Type B pancreatic cell (in vitro differentiated cells): ENCODE results near the gene DRGX. TPM values are rescaled to one million over a fixed set of nuclear protein-coding genes. Genes with fewer than 3 reads are reported as not detected.
A peak's percentile ranks its signal among the peaks of the same experiment; 100 is the strongest.

ENCODE experiments used
- DNase-seq: peaks from one replicate; pipeline ENCODE4 v3.0.0; 2021; ENCODE audit warnings: mixed read lengths; ENCODE audit not compliant: unreplicated experiment; ENCODE audit errors: extremely low spot score
- H3K27ac Mint-ChIP-seq: 2 replicates; pipeline ENCODE4 v1.8.0; 2021; ENCODE audit warnings: mild to moderate bottlenecking, mixed read lengths
- H3K27me3 Mint-ChIP-seq: 2 replicates; pipeline ENCODE4 v1.8.0; 2021; ENCODE audit warnings: mixed read lengths
- H3K36me3 Mint-ChIP-seq: 2 replicates; pipeline ENCODE4 v1.8.0; 2021; ENCODE audit warnings: mixed read lengths
- H3K4me1 Mint-ChIP-seq: one replicate; pipeline ENCODE4 v1.8.0; 2021; ENCODE audit warnings: mixed read lengths; ENCODE audit not compliant: unreplicated experiment
- H3K4me3 Mint-ChIP-seq: 2 replicates; pipeline ENCODE4 v1.8.0; 2021; ENCODE audit warnings: mild to moderate bottlenecking, mixed read lengths
- H3K9me3 Mint-ChIP-seq: 2 replicates; pipeline ENCODE4 v1.8.0; 2021; ENCODE audit warnings: mixed read lengths
- CTCF ChIP-seq: fragments of 200-600 bp; sonication (generic); conservative IDR thresholded peaks from 2 replicates; pipeline ENCODE4 v1.5.0; 2021; ENCODE audit warnings: antibody characterized with exemption, mild to moderate bottlenecking
- total RNA-seq: library from RNA; stranded (reverse); gene quantifications from 2 replicates; pipeline ENCODE4 v1.2.1, GENCODE V29; 2021; ENCODE audit warnings: low replicate concordance

DRGX gene
- total RNA-seq, 1 donor from 2014 or later = 0.22 TPM

- no peak for DNase-seq
- Mint-ChIP-seq H3K4me3 (no peak overlapping the region), H3K36me3 (no peaks in the 10 kb centered on the region), H3K4me1 (no peaks in the 10 kb centered on the region), H3K27me3 (peaks cover 44% of the 10 kb centered on the region), H3K27ac (no peak overlapping the region), H3K9me3 (no peaks in the 10 kb centered on the region)
- TF ChIP-seq CTCF = no peak
Observed at GRCh38 chr10:49373361-49373760, 22.5 kb downstream of the DRGX start.

GRCh38 chr10:49371967-49372366 lies 23.9 kb downstream of the DRGX start:
- Mint-ChIP-seq H3K9me3 (no peaks in the 10 kb centered on the region), H3K27me3 (peaks cover 46% of the 10 kb centered on the region), H3K4me1 (no peaks in the 10 kb centered on the region), H3K27ac (no peak overlapping the region), H3K4me3 (no peak overlapping the region), H3K36me3 (no peaks in the 10 kb centered on the region)
- no peak for DNase-seq
- no peak for TF ChIP-seq CTCF

GRCh38 chr10:49370326-49371100 lies 25.4 kb downstream of the DRGX start:
- no peaks in the 10 kb centered on the region for H3K4me1 Mint-ChIP-seq
- no peaks in the 10 kb centered on the region for H3K36me3 Mint-ChIP-seq
- no peak for TF ChIP-seq CTCF
- DNase-seq = peak; percentile 42
- no peak overlapping the region for H3K4me3 Mint-ChIP-seq
- peaks cover 39% of the 10 kb centered on the region for H3K27me3 Mint-ChIP-seq
- H3K27ac Mint-ChIP-seq = no peak overlapping the region
- H3K9me3 Mint-ChIP-seq = no peaks in the 10 kb centered on the region

GRCh38 chr10:49369216-49370162 lies 26.4 kb downstream of the DRGX start:
- Mint-ChIP-seq H3K27me3 (peaks cover 36% of the 10 kb centered on the region), H3K27ac (no peak overlapping the region), H3K4me3 (no peak overlapping the region), H3K4me1 (no peaks in the 10 kb centered on the region), H3K9me3 (no peaks in the 10 kb centered on the region), H3K36me3 (no peaks in the 10 kb centered on the region)
- no peak for TF ChIP-seq CTCF
- peak; percentile 52 for DNase-seq

GRCh38 chr10:49368256-49368655 lies 27.6 kb downstream of the DRGX start:
- Mint-ChIP-seq H3K4me3 (no peak overlapping the region), H3K27me3 (peaks cover 32% of the 10 kb centered on the region), H3K9me3 (no peaks in the 10 kb centered on the region), H3K27ac (no peak overlapping the region), H3K4me1 (no peaks in the 10 kb centered on the region), H3K36me3 (no peaks in the 10 kb centered on the region)
- no peak for DNase-seq
- no peak for TF ChIP-seq CTCF
